HG03064 (cell line): ENCODE results near the gene FDPS.
"Not testable (repeated sequence)": the region's sequence is repeated elsewhere in the genome, so short reads cannot be mapped to it uniquely, and the experiment has no call there.

Source experiments
- ATAC-seq: cut with Tn5 transposase; IDR thresholded peaks from one replicate; pipeline ENCODE4 v1.9.1; 2021; ENCODE audit warnings: low read depth; ENCODE audit not compliant: unreplicated experiment

FDPS gene

GRCh38 chr1:155285063-155285462 lies 23.6 kb upstream of the FDPS start:
- no peak for ATAC-seq

- ATAC-seq = no peak
These were observed 23.0 kb upstream of the FDPS start for GRCh38 chr1:155285631-155286044.

- ATAC-seq = no peak
These were observed 22.1 kb upstream of the FDPS start for GRCh38 chr1:155286544-155286943.

DNA sequence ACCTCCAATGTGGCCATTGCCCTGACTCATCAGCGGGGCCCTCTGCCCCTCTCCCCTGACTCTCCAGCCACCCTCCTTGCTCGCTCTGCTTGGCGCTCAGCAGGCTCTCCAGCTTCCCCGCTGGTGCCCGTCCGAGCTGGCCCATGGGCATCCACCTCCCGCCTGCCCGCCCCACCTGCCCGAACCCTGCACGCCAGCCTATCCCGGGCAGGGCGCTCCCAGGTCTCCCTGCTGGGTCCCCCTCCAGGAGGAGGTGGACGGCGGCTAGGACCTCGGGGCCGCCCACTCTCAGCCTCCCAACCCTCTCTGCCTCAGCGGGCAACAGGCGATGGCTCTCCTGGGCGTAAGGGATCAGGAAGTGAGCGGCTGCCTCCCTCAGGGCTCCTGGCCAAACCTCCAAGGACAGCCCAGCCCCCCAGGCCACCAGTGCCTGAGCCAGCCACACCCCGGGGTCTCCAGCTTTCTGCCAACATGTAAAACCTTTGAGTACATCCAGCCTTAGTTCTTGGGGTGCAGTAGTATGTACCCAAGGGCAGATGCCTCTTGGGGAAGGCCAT lies 20.6 kb upstream of the FDPS start:
- no peak for ATAC-seq

DNA sequence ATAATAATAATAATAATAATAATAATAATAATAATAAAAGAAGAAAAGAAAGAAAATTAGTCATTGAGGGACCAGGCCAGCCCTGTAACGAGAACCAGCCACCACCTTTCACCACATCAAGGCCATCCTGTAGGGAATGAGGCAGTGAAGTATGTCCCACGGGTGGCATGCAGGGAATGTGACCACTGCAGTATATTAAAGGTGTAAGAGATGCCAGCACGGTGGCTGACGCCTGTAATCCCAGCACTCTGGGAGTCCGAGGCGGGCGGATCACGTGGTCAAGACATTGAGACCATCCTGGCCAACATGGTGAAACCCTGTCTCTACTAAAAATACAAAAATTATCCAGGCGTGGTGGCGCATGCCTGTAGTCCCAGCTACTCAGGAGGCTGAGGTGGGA lies 17.7 kb upstream of the FDPS start:
- ATAC-seq = not testable (repeated sequence)

DNA sequence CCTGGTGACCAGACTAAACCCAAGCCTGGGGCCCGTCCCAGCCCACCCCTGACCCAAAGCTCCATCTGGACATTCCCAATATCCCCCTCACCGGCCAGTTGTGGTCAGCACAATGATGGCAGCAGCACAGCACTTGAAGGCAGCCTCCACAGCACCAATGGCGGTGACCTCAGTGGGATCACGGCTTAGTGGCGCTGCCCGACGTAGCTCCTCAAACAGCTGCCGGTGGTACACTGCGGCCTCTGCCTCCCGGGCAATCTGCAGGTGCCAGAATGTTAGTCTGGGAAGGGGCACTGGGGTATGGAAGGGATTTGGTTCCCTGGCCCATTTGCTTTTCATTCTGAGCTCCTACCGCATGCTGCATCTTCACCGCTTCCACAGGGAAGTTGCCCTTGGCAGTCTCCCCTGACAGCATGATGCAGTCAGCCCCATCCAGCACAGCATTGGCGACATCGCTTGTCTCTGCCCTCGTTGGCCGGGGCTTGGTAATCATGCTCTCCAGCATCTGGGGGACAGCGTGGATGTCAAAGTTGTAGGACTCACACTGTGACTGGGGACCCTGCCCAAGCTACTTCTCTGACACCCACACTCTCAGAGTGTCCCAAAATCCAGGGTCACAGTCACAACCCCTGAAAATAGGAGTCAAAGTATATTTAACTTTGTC lies 15.4 kb upstream of the FDPS start:
- ATAC-seq = no peak

DNA sequence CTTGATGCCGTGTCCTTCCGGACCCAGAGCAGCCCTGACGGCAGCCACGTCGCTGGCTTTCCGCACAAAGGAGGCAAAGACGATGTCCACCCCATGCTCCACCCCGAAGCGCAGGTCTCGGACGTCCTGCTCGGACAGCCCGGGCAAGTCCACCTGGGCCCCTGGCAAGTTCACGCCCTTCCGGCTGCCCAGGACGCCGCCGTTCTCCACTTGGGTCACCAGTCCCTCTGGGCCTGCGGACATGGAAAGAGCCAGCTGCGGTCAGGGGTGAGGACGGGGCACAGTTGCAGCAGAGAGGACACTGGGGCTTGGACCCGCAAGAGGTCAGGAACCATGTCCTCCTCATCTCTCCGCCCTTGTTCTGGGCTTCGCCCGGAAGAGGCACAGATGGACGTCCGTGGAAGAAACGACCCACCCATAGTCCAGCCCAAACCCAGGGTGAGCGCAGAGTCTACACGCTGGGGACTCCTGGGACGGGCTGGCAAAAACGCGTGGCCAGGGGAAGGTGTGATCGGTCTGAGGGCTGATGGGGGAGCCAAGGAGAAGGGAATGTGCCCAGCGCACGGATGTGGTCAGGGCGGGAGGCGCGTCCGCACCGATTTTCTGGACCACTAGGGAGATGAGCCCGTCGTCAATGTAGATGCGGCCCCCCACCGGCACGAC lies 14.0 kb upstream of the FDPS start:
- ATAC-seq = no peak

- no peak for ATAC-seq
These were observed 13.3 kb upstream of the FDPS start for GRCh38 chr1:155295183-155295941.

- ATAC-seq = no peak
These were observed 12.8 kb upstream of the FDPS start for GRCh38 chr1:155295942-155296267.

- ATAC-seq = no peak
These were observed 12.0 kb upstream of the FDPS start for GRCh38 chr1:155296661-155297060.

- ATAC-seq = no peak
These were observed 11.3 kb upstream of the FDPS start for GRCh38 chr1:155297384-155297783.

- no peak for ATAC-seq
These were observed 8.6 kb upstream of the FDPS start for GRCh38 chr1:155300024-155300423.

DNA sequence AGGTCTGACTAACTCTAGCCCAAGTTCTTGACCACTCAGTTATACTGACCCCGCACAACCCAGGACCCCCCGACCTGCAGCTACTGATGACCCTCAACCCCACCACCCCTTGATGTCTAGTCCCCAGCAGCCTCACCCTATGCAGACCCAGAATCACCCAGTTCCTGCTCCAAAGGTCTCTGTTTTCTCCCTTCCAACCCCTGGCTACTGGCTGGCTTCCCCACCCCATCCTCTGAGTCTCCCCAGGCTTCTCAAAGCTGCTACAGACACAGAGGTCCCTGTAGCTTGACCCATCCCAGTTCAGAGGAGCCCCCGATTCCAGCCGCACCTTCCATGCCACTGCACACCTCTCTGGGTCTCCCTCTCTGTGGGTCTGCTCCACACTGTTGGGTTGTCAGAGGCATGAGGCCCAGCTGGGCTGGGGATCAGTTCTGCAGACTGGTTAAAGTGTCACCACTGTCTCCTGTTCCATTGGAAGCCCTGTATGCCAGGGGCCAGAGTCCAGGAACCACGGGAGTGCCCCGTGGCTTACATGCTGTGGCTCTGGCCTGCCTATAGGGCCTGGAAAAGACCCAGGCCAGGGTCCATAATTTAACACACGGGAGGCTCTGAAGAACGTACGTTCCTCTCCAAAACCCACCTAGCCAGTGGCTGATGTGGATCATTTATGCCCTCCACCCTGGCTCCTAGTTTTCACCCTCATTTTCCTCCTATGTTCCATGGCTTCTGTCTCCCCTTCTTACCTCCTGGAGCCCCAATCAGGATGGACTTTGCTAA lies 7.9 kb upstream of the FDPS start:
- ATAC-seq = no peak

DNA sequence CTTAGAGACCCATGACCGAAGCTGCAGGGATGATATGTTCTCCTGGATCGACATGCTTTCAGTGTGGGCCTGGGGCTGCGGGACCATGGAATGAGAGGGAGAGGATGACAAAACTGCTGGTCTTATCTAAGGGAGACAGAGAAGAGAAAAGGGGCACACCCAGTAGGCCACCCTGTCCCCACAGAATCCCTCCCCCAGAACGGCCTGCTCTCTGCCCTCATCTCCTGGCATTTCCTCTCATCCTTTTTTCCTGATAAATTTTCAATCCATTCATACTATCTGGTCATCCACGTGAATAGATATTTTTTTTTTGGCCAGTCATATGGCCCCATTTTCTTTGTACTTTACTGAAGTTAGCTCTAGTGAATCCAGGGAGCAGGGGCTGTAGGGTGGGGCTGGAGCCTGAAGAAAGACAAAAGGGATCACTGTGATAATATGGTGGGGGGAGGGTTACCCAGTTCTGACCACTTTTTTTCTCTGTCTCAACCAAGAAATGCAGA lies 7.3 kb upstream of the FDPS start, which contains the start of gene PKLR:
Gene PKLR, minus strand, starts transcription at position 97 of the 500 bp plus-strand sequence. Its CDS starts 43 bp downstream, at position 54.
- no peak for ATAC-seq

DNA sequence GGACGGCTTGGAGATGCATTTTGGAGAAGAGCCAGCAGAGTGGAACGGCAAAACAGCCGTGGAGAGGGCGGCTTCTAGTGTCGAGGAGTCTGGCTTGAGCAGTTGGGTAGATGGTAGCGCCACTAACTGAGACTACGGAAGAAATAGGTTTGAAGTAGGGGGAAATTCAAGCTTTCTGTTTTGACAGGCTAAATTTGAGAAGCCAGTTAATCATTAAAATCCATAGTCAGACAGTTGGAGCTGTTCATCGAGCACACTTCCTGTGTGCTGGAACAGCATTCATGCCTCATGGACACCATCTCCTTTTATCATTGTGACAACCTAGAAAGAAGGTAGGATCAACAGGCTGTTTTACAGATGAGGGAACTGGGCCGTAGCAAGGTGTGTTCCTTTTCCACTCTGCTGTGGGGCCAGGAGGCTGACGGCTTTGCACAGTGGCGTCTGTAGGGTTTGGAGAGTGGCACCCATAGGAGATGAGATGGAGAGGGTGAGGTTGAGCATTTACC lies 4.1 kb upstream of the FDPS start:
- ATAC-seq = no peak

DNA sequence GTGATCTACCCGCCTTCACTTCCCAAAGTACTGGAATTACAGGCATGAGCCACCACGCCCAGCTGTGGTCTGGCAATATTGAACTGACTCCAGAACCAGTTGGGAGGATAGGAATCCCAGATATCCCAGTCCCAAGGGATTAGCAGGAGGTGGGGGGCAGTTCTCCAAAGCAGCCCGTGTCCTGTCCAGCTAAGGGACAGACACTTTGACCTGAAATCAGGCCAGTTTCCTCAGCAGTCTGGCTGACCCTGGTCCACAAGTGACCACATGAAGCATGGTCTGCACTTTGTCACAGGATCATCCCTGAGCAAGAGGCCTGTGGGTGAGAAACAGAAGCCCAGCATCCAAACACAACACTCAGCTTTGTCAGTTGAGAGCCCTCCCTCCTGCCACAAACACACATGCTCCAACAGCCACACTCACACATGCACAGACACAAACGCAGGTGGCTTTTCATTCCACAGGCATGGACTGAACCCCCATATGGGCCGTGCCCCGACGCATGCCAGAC lies 2.7 kb upstream of the FDPS start:
- ATAC-seq = no peak

DNA sequence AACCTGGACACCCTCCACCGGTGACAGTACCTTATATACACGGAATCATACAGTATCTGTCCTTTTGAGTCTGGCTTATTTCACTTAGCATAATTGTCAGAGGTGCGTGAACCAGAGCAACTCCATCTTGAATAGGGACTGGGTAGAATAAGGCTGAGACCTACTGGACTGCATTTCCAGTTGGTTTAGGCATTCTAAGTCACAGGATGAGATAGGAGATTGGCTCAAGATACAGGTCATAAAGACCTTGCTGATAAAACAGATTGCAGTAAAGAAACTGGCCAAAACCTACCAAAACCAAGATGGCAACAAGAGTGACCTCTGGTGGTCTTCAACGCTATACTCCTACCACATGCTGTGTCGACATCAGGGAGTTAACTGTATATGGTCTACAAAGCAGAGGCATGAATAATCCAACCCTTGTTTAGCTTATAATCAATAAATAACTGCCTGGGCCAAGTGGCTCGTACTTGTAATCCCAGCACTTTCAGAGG lies 1.4 kb upstream of the FDPS start:
- ATAC-seq = no peak

GRCh38 chr1:155309423-155310021 lies 856 bp downstream of the FDPS start:
- ATAC-seq = no peak

- no peak for ATAC-seq
These were observed 4.6 kb downstream of the FDPS start for GRCh38 chr1:155313261-155313660.
